ENCODE measurements around the gene OCA2. TPM values are rescaled to one million over a fixed set of nuclear protein-coding genes. Genes with fewer than 3 reads are reported as not detected.
"Not testable (repeated sequence)": the region's sequence is repeated elsewhere in the genome, so short reads cannot be mapped to it uniquely, and the experiment has no call there.

The OCA2 gene
- total and polyA plus RNA-seq, 2 donors = 0.30 to 3.0 TPM

DNA sequence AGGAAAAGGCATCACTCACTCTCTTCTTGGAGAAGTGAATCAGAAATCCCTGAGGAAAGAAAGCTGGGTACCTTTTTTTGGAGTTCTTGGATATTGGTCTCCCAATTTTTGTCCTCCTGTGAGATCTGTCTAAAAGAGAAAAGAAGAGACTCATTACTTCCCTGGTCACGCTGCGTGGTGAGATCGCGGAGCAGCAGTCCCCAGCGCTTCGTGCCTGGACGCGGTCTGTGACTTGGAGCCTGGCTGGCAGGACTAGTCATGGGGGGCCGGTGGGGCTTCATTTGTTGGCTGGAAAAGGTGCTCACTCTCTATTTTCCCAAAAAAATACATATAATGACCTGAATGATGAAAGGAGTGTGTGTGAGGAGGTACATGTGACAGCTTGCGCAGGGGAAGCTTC lies 144.0 kb downstream of the OCA2 start:
- no peak for DNase-seq (ENCODE audit: extremely low spot score)
- Histone ChIP-seq H3K4me3 (ENCODE audit: low read depth, low read length) (no peak overlapping the region), H3K36me3 (ENCODE audit: insufficient read depth) (no peaks in the 10 kb centered on the region), H3K27ac (ENCODE audit: low read depth) (no peak overlapping the region), H3K4me1 (ENCODE audit: insufficient read depth) (no peaks in the 10 kb centered on the region)
- 94% methylated on average over 10 of the region's 10 CpGs for WGBS

DNA sequence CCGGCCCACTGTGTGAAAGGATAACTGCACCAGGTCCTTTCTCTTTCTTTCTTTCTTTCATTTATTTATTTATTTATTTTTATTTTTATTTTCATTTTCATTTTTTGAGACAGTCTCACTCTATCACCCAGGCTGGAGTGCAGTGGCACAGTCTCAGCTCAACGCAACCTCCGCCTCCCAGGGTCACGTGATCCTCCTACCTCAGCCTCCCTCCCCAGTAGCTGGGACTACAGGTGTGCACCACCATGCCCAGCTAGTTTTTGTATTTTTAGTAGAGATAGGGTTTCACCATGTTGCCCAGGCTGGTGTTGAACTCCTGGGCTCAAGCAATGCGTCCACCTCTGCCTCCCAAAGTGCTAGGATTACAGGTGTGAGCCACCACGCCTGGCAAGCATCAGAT lies 146.5 kb downstream of the OCA2 start:
- H3K36me3 ChIP-seq (ENCODE audit: insufficient read depth); H3K27ac ChIP-seq (ENCODE audit: low read depth); H3K4me3 ChIP-seq (ENCODE audit: low read depth, low read length); DNase-seq (ENCODE audit: extremely low spot score); H3K4me1 ChIP-seq (ENCODE audit: insufficient read depth): not testable (repeated sequence)
- 95% methylated on average over 6 of the region's 6 CpGs for WGBS

DNA sequence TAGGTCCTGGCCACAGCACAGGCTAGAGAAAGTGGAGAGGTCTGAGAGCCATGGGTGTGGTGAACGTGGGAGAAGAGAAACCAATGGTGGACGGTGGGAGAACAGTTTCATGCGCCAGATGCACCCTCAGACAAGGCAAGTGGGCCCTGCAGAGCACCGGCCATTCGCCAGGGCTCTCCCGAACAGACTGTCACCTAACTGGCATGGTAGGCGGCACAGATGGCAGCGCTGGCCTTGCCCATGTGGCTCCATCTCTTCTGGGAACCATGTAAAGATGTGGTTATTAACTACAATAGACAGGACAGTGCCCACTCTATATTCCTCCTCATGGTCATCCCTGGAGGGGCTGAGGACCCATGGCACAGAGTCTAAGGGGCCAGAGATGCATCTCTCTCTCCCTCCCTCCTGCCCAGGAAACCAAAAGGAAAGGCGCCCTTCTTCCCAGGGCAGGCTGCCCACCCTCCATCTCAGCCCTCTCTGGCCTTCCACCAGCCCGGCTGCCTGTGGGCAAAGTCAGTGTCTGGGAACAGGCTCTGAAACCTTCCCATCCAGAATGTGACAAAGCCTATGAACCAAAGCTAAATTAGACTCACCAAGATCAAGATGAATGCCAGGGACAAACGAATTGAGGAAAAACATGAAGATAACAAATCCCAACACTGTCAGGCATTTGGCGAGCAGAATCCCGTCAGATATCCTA lies 147.8 kb downstream of the OCA2 start:
- Histone ChIP-seq H3K36me3 (ENCODE audit: insufficient read depth) (no peaks in the 10 kb centered on the region), H3K4me1 (ENCODE audit: insufficient read depth) (no peaks in the 10 kb centered on the region), H3K27ac (ENCODE audit: low read depth) (no peak overlapping the region), H3K4me3 (ENCODE audit: low read depth, low read length) (no peak overlapping the region)
- 76% methylated on average over 13 of the region's 13 CpGs for WGBS
- DNase-seq (ENCODE audit: extremely low spot score) = no peak

DNA sequence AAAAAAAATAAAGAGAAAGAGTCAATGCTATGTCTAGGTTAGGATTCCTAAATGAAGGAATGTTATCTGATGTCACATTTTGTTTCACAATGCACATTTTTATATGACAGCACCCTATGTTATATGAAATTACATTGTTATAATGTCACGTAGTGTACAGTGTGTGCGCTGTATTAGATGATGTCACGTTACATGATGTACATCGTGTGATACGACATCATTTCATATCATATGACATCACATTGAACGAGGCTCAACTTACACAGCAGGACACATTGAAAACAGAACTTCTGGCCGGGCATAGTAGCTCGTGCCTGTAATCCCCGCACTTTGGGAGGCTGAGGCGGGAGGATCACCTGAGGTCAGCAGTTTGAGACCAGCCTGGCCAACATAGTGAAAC lies 150.0 kb downstream of the OCA2 start:
- Histone ChIP-seq H3K36me3 (ENCODE audit: insufficient read depth) (no peaks in the 10 kb centered on the region), H3K4me1 (ENCODE audit: insufficient read depth) (no peaks in the 10 kb centered on the region), H3K4me3 (ENCODE audit: low read depth, low read length) (no peak overlapping the region), H3K27ac (ENCODE audit: low read depth) (no peak overlapping the region)
- DNase-seq (ENCODE audit: extremely low spot score) = no peak
- 90% methylated on average over 10 of the region's 10 CpGs for WGBS

DNA sequence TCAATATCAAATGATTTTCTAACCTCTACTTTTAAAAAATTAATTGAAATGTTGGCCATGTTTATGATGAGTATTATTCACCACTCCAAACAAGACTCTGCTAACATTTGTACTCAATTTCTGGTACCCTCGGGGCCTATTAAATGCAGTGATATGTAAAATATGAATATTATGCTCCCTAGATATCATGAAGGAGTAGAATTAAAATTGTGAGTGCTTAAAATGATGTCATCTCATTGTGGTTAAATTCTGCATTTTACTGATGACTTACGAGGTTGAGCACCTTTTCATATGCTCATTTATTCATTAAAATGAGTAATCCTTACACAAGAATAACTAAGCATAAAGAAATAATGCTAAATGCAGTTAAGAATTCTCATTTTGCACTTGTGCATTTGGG lies 159.9 kb downstream of the OCA2 start:
- Histone ChIP-seq H3K27ac (ENCODE audit: low read depth) (no peak overlapping the region), H3K36me3 (ENCODE audit: insufficient read depth) (no peaks in the 10 kb centered on the region), H3K4me1 (ENCODE audit: insufficient read depth) (no peaks in the 10 kb centered on the region), H3K4me3 (ENCODE audit: low read depth, low read length) (no peak overlapping the region)
- 68% methylated on average over 2 of the region's 2 CpGs for WGBS
- no peak for DNase-seq (ENCODE audit: extremely low spot score)

DNA sequence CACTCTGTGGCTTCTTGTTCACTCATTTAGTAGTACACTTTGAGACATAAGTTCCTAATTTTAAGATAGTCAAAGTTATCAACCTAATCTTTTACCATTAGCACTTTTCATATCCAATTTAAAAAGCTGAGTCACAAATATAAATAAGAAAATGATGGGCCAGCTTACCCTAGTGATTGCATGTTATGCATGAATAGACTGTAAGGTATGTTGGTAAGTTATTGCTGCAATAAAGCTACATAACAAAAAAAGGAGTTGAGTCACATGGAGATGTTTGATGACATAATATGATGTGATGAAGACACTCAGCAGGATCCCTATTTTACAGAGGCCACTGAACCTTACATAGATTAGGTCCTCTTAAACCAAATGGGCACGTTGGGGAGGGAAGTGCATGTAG lies 161.3 kb downstream of the OCA2 start:
- H3K27ac ChIP-seq (ENCODE audit: low read depth) = no peak overlapping the region
- H3K4me1 ChIP-seq (ENCODE audit: insufficient read depth) = no peaks in the 10 kb centered on the region
- no peaks in the 10 kb centered on the region for H3K36me3 ChIP-seq (ENCODE audit: insufficient read depth)
- no peak for DNase-seq (ENCODE audit: extremely low spot score)
- H3K4me3 ChIP-seq (ENCODE audit: low read depth, low read length) = no peak overlapping the region
- WGBS = 53% methylated on average over 1 of the region's 1 CpG

DNA sequence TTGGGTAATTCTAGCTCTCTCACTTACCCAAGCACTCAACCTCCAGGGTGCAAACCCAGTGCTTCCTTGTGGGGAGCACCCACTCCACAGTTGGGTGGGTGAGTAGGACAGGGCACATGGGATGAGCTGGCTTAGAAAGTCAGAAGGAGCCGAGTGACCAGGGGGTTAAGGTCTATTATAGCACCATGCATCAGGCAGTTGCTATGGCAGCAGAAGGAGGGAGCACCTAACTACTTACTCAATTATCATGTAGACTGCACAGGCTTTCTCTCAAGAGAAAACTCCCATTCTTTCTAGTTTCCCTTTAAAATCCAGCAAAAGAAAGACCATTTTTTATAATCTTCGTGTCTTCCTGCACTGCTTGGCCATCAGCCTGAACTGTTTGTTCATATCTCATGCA lies 163.0 kb downstream of the OCA2 start:
- Histone ChIP-seq H3K4me1 (ENCODE audit: insufficient read depth) (no peaks in the 10 kb centered on the region), H3K36me3 (ENCODE audit: insufficient read depth) (no peaks in the 10 kb centered on the region), H3K4me3 (ENCODE audit: low read depth, low read length) (no peak overlapping the region), H3K27ac (ENCODE audit: low read depth) (no peak overlapping the region)
- WGBS = 70% methylated on average over 2 of the region's 2 CpGs
- DNase-seq (ENCODE audit: extremely low spot score) = no peak

DNA sequence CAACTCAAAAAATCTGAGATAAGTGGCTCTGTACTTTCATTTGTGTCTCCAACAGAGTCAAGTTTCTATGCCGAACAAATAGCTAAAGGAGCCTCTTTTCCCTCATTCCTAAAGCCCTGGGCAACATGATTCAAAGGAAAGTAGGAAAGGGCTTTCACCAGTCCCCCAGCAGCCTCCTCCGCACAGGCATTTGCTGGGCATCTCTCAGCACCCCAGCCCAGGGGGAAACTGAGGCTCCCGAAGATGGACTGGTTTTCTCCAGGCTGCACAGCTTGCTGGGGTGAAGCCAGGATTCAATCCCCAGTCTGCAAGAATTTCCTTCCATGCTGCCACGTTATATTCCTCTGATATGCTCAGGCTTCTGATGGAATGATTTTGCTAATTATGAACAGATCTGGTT lies 163.8 kb downstream of the OCA2 start:
- no peak for DNase-seq (ENCODE audit: extremely low spot score)
- Histone ChIP-seq H3K36me3 (ENCODE audit: insufficient read depth) (no peaks in the 10 kb centered on the region), H3K27ac (ENCODE audit: low read depth) (no peak overlapping the region), H3K4me1 (ENCODE audit: insufficient read depth) (no peaks in the 10 kb centered on the region), H3K4me3 (ENCODE audit: low read depth, low read length) (no peak overlapping the region)
- WGBS = 77% methylated on average over 4 of the region's 4 CpGs

DNA sequence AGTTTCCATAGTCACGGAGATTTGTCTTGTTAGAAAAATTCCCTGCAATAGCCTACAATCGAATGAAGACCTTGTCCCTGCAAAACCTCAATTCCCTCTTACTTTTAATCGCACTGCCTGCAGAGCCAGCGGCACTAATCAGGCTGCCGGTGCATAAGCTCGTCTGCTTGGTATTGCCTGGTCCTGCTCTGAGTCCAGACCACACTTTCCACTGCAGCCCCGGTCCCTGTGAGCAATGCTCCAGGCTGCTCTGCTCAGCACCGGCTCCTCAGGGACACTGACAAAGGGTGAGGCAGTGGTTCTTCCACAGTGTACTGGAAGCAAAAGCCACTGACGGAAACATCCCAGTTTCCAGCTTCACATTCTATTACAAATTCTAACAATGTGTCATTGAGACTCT lies 164.3 kb downstream of the OCA2 start:
- 51% methylated on average over 9 of the region's 9 CpGs for WGBS
- no peak overlapping the region for H3K27ac ChIP-seq (ENCODE audit: low read depth)
- DNase-seq (ENCODE audit: extremely low spot score) = no peak

DNA sequence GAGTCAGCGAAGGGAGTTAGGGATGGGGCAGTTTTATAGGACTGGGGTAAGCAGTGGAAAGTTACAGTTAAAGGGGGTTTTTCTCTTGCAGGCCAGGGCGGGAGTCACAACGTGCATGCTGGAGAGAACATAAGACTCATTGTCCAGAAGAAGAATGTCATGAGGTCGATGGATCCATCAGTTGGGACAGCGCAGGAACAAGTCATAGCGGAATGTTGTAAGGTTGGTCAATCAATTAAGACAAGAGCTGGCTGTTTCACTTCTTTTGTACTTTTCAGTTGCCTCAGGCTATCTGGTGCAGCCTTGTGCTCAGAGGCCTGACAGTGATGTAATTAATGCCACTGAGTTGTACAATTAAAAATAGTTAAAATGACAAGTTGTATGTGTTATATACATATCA lies 165.6 kb downstream of the OCA2 start:
- DNase-seq (ENCODE audit: extremely low spot score) = no peak
- 94% methylated on average over 6 of the region's 6 CpGs for WGBS
- Histone ChIP-seq H3K36me3 (ENCODE audit: insufficient read depth) (no peaks in the 10 kb centered on the region), H3K27ac (ENCODE audit: low read depth) (no peak overlapping the region), H3K4me1 (ENCODE audit: insufficient read depth) (no peaks in the 10 kb centered on the region), H3K4me3 (ENCODE audit: low read depth, low read length) (no peak overlapping the region)

More for the DNA sequence above, 164.3 kb downstream of the OCA2 start:
- Histone ChIP-seq H3K4me1 (ENCODE audit: insufficient read depth) (no peaks in the 10 kb centered on the region), H3K4me3 (ENCODE audit: low read depth, low read length) (no peak overlapping the region), H3K36me3 (ENCODE audit: insufficient read depth) (no peaks in the 10 kb centered on the region)

DNA sequence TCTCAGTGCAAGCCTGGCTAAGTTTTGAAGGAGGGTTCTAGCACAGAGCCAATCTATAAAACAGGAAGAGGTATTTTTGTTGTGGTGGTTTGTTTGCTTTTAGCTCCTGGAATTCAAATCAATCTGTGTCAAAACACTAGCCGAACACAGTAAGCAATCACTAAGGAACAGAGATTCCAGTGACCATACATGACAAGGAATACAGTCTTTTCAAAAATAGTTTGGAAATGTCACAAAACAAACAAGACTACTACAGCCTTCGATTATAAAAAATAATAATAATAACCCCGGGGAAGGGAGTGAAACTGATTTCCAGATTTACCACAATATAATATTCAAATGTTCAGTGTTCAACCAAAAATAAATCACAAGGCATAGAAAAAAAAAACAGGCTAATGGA lies 166.5 kb downstream of the OCA2 start:
- 91% methylated on average over 3 of the region's 3 CpGs for WGBS
- Histone ChIP-seq H3K4me3 (ENCODE audit: low read depth, low read length) (no peak overlapping the region), H3K36me3 (ENCODE audit: insufficient read depth) (no peaks in the 10 kb centered on the region), H3K27ac (ENCODE audit: low read depth) (no peak overlapping the region), H3K4me1 (ENCODE audit: insufficient read depth) (no peaks in the 10 kb centered on the region)
- DNase-seq (ENCODE audit: extremely low spot score) = no peak

DNA sequence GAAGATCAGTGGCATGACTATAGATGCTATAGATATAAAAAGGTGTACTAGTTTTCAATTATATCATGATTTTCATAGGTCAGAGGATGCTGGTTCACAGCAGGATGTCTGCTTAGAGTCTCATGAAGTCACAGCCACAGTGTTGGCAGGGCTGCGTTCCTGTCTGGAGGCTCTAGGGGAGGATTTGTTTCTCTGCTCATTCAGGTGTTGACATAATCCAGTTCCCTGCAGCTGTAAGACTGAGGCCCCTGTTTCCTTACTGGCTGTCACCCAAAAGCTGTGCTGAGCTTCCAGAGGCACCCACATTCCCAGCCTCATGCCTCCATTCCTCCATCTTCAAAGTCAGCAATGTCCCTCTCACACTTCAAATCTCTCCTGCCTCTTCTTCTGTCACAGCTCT lies 170.7 kb downstream of the OCA2 start:
- Histone ChIP-seq H3K36me3 (ENCODE audit: insufficient read depth) (no peaks in the 10 kb centered on the region), H3K27ac (ENCODE audit: low read depth) (no peak overlapping the region), H3K4me1 (ENCODE audit: insufficient read depth) (no peaks in the 10 kb centered on the region), H3K4me3 (ENCODE audit: low read depth, low read length) (no peak overlapping the region)
- WGBS = 27% methylated on average over 1 of the region's 1 CpG
- DNase-seq (ENCODE audit: extremely low spot score) = no peak

DNA sequence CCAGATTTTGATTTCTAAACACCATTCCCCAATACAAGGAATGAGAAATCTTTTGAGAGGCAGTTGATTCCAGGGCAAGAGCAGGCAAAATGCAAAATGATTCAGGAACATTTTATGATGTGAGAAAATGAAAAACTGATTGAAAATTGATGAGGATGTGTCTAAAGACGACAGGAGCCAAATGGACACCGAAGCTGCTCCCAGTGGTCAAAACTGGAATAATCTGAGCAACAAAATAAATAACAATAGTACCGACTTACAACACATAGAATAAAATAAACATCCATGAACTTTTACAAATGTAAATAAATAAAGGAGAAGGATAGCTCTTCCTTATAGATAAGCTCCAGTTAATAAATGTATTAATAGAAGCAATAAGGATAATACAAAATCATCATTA lies 186.8 kb downstream of the OCA2 start:
- DNase-seq (ENCODE audit: extremely low spot score) = no peak
- no peak overlapping the region for H3K4me3 ChIP-seq (ENCODE audit: low read depth, low read length)
- H3K36me3 ChIP-seq (ENCODE audit: insufficient read depth) = no peaks in the 10 kb centered on the region
- no peak overlapping the region for H3K27ac ChIP-seq (ENCODE audit: low read depth)
- WGBS = 75% methylated on average over 3 of the region's 3 CpGs
- no peaks in the 10 kb centered on the region for H3K4me1 ChIP-seq (ENCODE audit: insufficient read depth)

DNA sequence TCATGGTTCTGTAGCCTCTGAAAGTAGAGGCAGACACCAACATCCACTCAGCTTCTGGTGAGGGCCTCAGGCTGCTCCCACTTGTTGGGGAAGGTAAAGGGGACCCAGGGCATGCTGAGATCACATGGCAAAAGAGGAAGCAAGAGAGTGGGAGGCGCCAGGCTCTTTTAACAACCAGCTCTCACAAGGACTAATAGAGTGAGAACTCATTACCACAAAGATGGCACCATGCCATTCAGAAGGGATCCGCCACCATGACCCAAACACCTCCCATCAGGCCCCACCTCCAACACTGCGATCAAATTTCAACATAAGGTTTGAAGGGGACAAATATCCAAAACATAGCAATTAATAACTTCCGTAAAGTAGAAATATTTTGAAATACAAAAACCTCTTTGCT lies 192.3 kb downstream of the OCA2 start:
- Histone ChIP-seq H3K4me3 (ENCODE audit: low read depth, low read length) (no peak overlapping the region), H3K27ac (ENCODE audit: low read depth) (no peak overlapping the region), H3K36me3 (ENCODE audit: insufficient read depth) (no peaks in the 10 kb centered on the region), H3K4me1 (ENCODE audit: insufficient read depth) (no peaks in the 10 kb centered on the region)
- DNase-seq (ENCODE audit: extremely low spot score) = no peak
- WGBS = 92% methylated on average over 4 of the region's 4 CpGs

DNA sequence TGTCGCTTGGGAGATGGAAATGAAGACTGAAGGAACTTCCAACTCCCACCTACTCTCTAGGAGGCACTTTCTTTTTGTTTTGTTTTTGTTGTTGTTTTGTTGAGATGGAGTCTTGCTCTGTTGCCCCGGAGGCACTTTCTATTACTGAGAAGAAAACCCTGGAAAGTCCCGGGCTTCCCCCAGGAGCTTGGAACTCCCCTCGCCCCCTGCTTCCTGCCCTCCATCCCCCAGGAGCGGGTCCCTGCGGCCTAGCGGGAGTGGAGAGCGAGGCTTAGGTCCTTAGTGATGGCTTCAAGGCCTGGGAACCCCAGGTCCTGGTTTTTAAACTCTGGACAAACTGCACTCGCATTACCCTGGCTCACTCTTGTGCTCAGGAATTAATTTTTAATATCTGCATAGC lies 195.7 kb downstream of the OCA2 start:
- Histone ChIP-seq H3K27ac (ENCODE audit: low read depth) (no peak overlapping the region), H3K36me3 (ENCODE audit: insufficient read depth) (no peaks in the 10 kb centered on the region), H3K4me3 (ENCODE audit: low read depth, low read length) (no peak overlapping the region), H3K4me1 (ENCODE audit: insufficient read depth) (no peaks in the 10 kb centered on the region)
- DNase-seq (ENCODE audit: extremely low spot score) = no peak
- whole genome bisulfite sequencing = 89% methylated on average over 9 of the region's 9 CpGs

All from urinary bladder (tissue), 4 donors.